Measurements from ENCODE around the gene KCNK10. TPM values are rescaled to one million over a fixed set of nuclear protein-coding genes. Genes with fewer than 3 reads are reported as not detected.
A peak's percentile ranks its signal among the peaks of the same experiment; 100 is the strongest.

KCNK10 gene
- total and polyA plus RNA-seq, 2 donors from 2014 or later, result 0.54 to 1.1 TPM

- TF ChIP-seq CTCF (IDR thresholded peaks at IDR 0.05; ENCODE audit: borderline replicate concordance, extremely low read depth, insufficient read depth), result no peak
- FAIRE-seq (no peak), DNase-seq (no peak)
- intact Hi-C loops (cut with DNase I), result no loop called here
- no peaks in the 10 kb centered on the region for H3K27me3 ChIP-seq (ENCODE audit: control insufficient read depth, insufficient read depth, low read length)
- H3K9me3 ChIP-seq (ENCODE audit: control insufficient read depth in 2 of 3, insufficient read depth in 1 of 3, low read length in 3 of 3), result no peaks in the 10 kb centered on the region
- H3K4me1 ChIP-seq (ENCODE audit: control insufficient read depth in 2 of 3, insufficient read depth in 2 of 3, low read depth in 1 of 3, low read length in 3 of 3), result no peaks in the 10 kb centered on the region
- H3K27ac ChIP-seq (ENCODE audit: low read depth in 2 of 2, low read length in 2 of 2), result no peak overlapping the region
- no peak overlapping the region for H3K4me3 ChIP-seq (ENCODE audit: low read length in 3 of 3)
- H3K9ac ChIP-seq (ENCODE audit: low read length in 3 of 3), result no peak overlapping the region
- H3K36me3 ChIP-seq (ENCODE audit: control insufficient read depth in 2 of 3, insufficient read depth in 3 of 3, low read length in 3 of 3), result no peaks in the 10 kb centered on the region
Observed at GRCh38 chr14:88305528-88306322, 17.3 kb downstream of the KCNK10 start.

GRCh38 chr14:88303041-88303440 is 20.0 kb downstream of the KCNK10 start:
- FAIRE-seq, result no peak
- Histone ChIP-seq H3K36me3 (ENCODE audit: control insufficient read depth in 2 of 3, insufficient read depth in 3 of 3, low read length in 3 of 3) (no peaks in the 10 kb centered on the region), H3K27ac (ENCODE audit: low read depth in 2 of 2, low read length in 2 of 2) (no peak overlapping the region), H3K9ac (ENCODE audit: low read length in 3 of 3) (no peak overlapping the region), H3K27me3 (ENCODE audit: control insufficient read depth, insufficient read depth, low read length) (no peaks in the 10 kb centered on the region), H3K4me3 (ENCODE audit: low read length in 3 of 3) (no peak overlapping the region), H3K4me1 (ENCODE audit: control insufficient read depth in 2 of 3, insufficient read depth in 2 of 3, low read depth in 1 of 3, low read length in 3 of 3) (no peaks in the 10 kb centered on the region), H3K9me3 (ENCODE audit: control insufficient read depth in 2 of 3, insufficient read depth in 1 of 3, low read length in 3 of 3) (no peaks in the 10 kb centered on the region)
- intact Hi-C loops (cut with DNase I), result no loop called here
- no peak for DNase-seq
- no peak for TF ChIP-seq CTCF (IDR thresholded peaks at IDR 0.05; ENCODE audit: borderline replicate concordance, extremely low read depth, insufficient read depth)

- no peaks in the 10 kb centered on the region for H3K9me3 ChIP-seq (ENCODE audit: control insufficient read depth in 2 of 3, insufficient read depth in 1 of 3, low read length in 3 of 3)
- no peak overlapping the region for H3K9ac ChIP-seq (ENCODE audit: low read length in 3 of 3)
- no peak overlapping the region for H3K4me3 ChIP-seq (ENCODE audit: low read length in 3 of 3)
- DNase-seq (no peak), FAIRE-seq (peak; percentile 41)
- intact Hi-C loops (cut with DNase I), result no loop called here
- no peaks in the 10 kb centered on the region for H3K4me1 ChIP-seq (ENCODE audit: control insufficient read depth in 2 of 3, insufficient read depth in 2 of 3, low read depth in 1 of 3, low read length in 3 of 3)
- H3K36me3 ChIP-seq (ENCODE audit: control insufficient read depth in 2 of 3, insufficient read depth in 3 of 3, low read length in 3 of 3), result no peaks in the 10 kb centered on the region
- H3K27me3 ChIP-seq (ENCODE audit: control insufficient read depth, insufficient read depth, low read length), result no peaks in the 10 kb centered on the region
- TF ChIP-seq CTCF (IDR thresholded peaks at IDR 0.05; ENCODE audit: borderline replicate concordance, extremely low read depth, insufficient read depth), result no peak
- H3K27ac ChIP-seq (ENCODE audit: low read depth in 2 of 2, low read length in 2 of 2), result no peak overlapping the region
Observed at GRCh38 chr14:88301381-88301780, 21.7 kb downstream of the KCNK10 start.

All from kidney (tissue), 14 donors.